NB4 (cell line): ENCODE measurements around the gene CIC.
A peak's percentile ranks its signal among the peaks of the same experiment; 100 is the strongest.

Experiments used
- DNase-seq: peaks from one replicate; pipeline ENCODE4 v3.0.0; 2010; ENCODE audit warnings: low read depth
- H3K4me3 ChIP-seq: one replicate; pipeline ENCODE4 v1.5.1; 2011; ENCODE audit warnings: mild to moderate bottlenecking, low read depth, low read length, moderate library complexity
- CTCF ChIP-seq: IDR thresholded peaks from one replicate; pipeline ENCODE4 v1.5.1; 2012; ENCODE audit warnings: low read depth, low read length
- MYC ChIP-seq: IDR thresholded peaks from 2 replicates; pipeline ENCODE4 v1.6.1; 2011; ENCODE audit warnings: low read depth, low read length
- POLR2A ChIP-seq: IDR thresholded peaks from 2 replicates; pipeline ENCODE4 v1.6.1; 2011; ENCODE audit warnings: mild to moderate bottlenecking; ENCODE audit not compliant: insufficient read length; ENCODE audit errors: extremely low read depth
- TF ChIP-seq, protein P1 (sequence below): IDR thresholded peaks from 2 replicates; pipeline ENCODE4 v1.6.1; 2011; ENCODE audit warnings: low read depth, low read length

CIC gene

DNA sequence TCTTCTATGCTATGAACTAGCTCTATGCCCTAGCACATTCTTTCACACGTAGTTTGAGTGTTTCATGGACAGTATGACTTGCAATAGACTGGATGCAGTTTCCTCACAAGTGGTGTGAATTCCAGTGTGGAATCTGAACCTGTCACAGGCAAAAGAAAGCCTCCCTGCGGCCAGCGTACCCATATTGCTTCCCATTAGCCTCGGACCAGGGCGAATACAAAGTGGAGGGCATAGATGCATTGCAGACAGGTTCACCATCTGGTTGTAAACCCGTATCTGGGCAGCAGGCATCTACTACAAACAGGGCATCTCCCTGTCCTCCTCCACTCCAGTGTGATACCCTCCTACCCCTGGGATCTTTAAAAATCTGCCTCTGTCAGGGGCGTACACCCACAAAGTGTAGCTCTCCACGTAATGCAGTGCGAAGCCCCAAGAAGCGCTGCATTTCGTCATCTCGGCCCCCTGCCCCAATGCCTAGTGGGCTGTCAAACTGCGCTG, 1.4 kb upstream of the CIC start:
- no peak for DNase-seq
- TF ChIP-seq CTCF (no peak), POLR2A (no peak), MYC (no peak)
- TF ChIP-seq, protein P1, sequence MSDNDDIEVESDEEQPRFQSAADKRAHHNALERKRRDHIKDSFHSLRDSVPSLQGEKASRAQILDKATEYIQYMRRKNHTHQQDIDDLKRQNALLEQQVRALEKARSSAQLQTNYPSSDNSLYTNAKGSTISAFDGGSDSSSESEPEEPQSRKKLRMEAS, result no peak
- peak overlapping the region; percentile 51 for H3K4me3 ChIP-seq

DNA sequence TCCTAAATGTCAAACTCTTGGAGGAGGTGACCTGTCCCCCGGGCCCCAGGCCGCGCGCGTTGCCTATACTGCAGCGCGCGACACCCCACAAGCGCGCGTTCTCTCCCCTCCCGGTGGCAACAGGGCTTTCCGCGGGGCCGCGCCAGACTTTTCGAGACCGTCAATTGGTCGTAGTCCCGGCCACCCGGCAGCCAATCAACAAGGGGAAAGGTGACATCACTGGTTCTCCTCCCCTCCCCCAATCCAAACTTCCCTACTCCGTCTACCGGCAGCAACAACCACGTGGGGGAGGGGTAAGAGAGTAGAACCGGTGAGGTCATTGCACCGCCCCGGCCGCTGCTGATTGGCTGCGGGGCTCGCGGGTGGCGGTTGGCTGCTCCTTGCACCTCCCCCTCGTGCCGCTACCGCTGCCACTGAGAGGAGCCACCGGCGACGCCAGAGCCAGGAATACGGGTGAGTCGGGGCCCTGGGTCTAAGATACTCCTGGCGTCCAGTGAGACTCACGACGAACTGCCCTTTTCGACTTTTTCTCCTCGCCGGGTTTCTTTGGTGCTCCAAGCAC, 829 bp upstream of the CIC start:
- TF ChIP-seq, protein P1, result peak; percentile 93
- no peak; the same call in 1 of the 2 replicates for TF ChIP-seq MYC
- peak; percentile 25 for TF ChIP-seq POLR2A
- TF ChIP-seq CTCF, result no peak
- DNase-seq, result peak; percentile 97
- H3K4me3 ChIP-seq, result peak overlapping the region; percentile 74

DNA sequence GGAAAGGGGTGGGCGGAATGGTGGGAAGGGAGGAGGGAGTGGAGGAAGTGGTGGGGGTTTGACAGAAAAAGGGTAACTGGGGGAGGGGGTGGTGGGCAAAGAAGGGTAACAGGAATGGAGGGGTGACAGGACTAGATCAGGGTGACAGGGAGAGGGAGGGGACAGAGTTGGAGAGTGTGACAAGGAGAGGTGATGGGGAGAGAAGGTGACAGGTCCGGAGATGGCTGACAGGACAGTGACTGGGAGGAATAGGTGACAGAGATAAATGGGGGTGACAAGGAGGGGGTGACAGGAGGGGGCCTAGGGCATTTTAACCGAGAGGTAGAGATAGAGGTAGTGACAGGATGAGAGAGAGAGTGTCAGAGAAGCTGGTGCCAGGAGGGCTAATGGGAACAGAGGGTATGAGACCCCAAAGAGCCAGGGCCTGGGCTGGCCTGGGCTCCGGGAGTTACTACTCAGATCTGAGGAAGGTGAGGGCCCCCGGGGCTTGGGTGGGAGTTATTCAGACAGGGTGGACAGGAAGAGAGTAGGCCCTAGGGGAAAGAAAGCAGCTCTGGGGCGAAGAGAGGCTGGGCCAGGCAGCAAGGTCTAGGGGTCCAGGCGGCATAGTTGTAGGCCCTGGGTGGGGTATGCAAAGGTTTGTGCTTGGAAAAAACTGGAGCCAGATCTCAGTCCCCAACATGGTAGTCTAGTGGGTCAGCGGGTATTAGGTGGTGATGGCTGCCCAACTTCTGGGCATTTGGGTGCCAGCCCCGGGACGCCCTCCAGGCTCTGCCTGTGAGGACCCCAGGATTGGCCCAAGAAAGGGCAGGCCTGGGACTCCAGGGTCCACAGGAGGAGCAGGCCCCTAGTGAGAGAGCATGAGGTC, 660 bp downstream of the CIC start:
- DNase-seq, result no peak
- TF ChIP-seq CTCF, result no peak
- TF ChIP-seq, protein P1, result no peak
- TF ChIP-seq POLR2A, result no peak
- TF ChIP-seq MYC, result no peak
- H3K4me3 ChIP-seq, result peak overlapping the region; percentile 66

DNA sequence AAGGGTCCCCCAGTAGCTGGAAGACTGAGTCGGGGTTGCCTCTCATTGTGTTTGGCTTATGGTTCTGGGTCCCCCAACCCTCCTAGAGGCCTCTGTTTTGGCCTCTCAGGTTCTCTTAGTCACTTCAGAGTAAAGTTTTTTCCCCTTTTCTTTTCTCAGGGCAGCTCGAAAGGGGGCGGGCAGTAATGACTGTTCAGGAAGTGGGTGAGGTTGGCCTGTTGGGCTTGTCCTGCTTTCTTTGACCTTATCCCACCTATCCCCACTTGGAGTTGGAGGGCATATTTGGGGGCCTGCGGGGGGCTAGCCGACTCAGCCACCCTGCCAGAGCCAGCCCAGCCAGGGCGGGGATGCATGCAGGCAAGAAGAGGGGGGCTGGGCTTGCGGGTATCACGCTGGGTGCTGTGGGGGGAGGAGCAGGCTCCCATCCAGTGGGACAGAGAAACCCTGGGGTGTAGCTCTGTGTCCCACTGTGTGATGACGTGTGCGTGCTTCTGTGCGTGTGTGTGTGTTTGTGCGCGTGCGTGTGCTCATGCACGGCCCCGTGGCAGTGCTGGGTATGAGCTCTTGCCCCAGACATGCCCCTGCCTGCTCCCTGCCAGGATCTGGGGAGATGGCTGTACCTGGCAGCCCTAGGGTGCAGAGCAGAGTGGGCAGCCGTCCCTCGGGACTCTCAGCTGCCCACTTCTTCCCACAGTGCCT, 1.4 kb downstream of the CIC start:
- TF ChIP-seq POLR2A (no peak), MYC (0 out of 2 replicates have a peak, but pooled peaks have one; percentile 7), CTCF (no peak)
- TF ChIP-seq, protein P1, result no peak
- peak; percentile 60 for DNase-seq
- H3K4me3 ChIP-seq, result peak overlapping the region; percentile 66

DNA sequence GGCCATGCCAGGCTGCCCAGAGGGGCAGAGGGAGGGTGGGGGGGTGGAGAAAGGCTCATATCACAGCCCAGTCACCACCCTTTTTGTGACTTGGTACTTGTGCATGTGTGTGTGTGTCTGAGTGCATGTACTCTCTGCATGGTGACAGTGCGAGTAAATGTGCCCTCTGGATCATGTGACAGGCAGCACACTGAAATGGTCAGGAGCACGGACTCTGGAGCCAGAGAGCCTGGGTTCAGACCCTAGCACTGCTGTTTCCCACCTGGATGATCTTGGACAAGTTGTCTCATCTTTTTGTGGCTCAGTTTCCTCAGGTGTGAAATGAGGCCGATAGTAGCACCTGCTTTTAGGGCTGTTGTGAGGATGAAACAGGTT, 2.0 kb downstream of the CIC start:
- no peak for DNase-seq
- TF ChIP-seq MYC (no peak), POLR2A (no peak), CTCF (no peak)
- TF ChIP-seq, protein P1, result no peak
- no peak overlapping the region for H3K4me3 ChIP-seq
